PFSK-1 (cell line): ENCODE data around the gene MAPKAPK3.

Source experiments
- POLR2AphosphoS5 ChIP-seq: IDR thresholded peaks from 2 replicates; pipeline ENCODE4 v1.6.1; 2012; ENCODE audit warnings: low read depth, mild to moderate bottlenecking, control low read depth, low read length, moderate library complexity
- SIN3A ChIP-seq: IDR thresholded peaks from 2 replicates; pipeline ENCODE4 v1.6.1; 2012; ENCODE audit warnings: mild to moderate bottlenecking, low read length, moderate library complexity, borderline replicate concordance; ENCODE audit not compliant: insufficient read depth
- TAF1 ChIP-seq: IDR thresholded peaks from 2 replicates; pipeline ENCODE4 v1.6.1; 2012; ENCODE audit warnings: low read length, control low read depth, borderline replicate concordance; ENCODE audit not compliant: insufficient read depth
- TF ChIP-seq, protein P1 (sequence below), 2 experiments: IDR thresholded peaks; 2 replicates each; pipeline versions ENCODE4 v1.6.1 to v1.8.0; 2011 to 2012; ENCODE audit warnings: low read depth in 2 of 2, low read length in 2 of 2, control low read depth in 1 of 2, inconsistent platforms in 1 of 2, mild to moderate bottlenecking in 1 of 2, moderate library complexity in 1 of 2; ENCODE audit not compliant: insufficient read depth in 1 of 2

DNA sequence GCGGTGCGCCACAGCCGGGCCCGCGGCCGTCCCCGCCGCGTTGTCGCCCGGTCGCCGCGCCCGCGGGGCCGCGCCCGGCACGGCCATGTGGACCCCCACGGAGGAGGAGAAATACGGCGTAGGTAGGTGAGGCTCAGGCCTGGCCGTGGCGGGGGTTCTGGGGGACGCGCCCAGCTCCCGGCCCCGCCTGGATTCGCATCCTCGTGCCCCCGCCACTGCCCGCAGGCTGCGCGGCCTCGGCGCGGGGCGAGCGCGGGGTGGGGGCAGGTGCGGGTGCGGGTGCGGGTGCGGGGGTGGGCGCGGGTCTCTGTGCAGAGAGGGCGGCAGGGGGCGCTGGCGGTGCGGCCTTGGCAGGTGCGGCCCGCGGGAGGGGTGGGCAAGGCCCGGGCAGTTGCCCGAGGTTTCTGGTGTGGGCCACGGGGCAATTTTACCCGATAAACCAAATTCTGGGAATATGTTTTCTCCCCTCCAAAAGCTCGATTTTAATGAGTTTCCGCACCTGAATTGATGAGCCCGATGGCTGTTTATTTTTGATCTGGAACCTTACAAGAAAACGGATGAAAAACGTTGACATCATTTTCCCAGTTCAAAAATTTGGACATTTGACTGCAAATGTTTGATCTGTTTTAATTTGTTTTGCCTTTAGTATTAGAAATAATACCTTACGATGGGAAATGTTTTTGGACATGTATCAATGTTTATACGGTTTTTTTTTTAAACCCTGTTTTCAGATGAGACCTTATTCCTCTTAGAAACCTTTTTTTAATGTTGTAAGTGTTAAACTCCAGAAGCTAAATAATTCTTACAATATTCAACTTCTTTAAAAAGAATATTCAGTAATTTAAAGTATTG lies 58.5 kb downstream of the MAPKAPK3 start:
- TF ChIP-seq POLR2AphosphoS5: no peak
- no peak for TF ChIP-seq TAF1
- TF ChIP-seq SIN3A: no peak
- TF ChIP-seq, protein P1, sequence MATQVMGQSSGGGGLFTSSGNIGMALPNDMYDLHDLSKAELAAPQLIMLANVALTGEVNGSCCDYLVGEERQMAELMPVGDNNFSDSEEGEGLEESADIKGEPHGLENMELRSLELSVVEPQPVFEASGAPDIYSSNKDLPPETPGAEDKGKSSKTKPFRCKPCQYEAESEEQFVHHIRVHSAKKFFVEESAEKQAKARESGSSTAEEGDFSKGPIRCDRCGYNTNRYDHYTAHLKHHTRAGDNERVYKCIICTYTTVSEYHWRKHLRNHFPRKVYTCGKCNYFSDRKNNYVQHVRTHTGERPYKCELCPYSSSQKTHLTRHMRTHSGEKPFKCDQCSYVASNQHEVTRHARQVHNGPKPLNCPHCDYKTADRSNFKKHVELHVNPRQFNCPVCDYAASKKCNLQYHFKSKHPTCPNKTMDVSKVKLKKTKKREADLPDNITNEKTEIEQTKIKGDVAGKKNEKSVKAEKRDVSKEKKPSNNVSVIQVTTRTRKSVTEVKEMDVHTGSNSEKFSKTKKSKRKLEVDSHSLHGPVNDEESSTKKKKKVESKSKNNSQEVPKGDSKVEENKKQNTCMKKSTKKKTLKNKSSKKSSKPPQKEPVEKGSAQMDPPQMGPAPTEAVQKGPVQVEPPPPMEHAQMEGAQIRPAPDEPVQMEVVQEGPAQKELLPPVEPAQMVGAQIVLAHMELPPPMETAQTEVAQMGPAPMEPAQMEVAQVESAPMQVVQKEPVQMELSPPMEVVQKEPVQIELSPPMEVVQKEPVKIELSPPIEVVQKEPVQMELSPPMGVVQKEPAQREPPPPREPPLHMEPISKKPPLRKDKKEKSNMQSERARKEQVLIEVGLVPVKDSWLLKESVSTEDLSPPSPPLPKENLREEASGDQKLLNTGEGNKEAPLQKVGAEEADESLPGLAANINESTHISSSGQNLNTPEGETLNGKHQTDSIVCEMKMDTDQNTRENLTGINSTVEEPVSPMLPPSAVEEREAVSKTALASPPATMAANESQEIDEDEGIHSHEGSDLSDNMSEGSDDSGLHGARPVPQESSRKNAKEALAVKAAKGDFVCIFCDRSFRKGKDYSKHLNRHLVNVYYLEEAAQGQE (IDR thresholded peaks at IDR 0.05; ENCODE audit: insufficient read depth in 1 of 2, low read depth in 2 of 2, low read length in 2 of 2): no peak
